GM19023 (cell line): ENCODE measurements around the gene STK39.

Experiments used
- ATAC-seq: cut with Tn5 transposase; IDR thresholded peaks from one replicate; pipeline ENCODE4 v1.9.1; 2021; ENCODE audit warnings: mild to moderate bottlenecking, moderate library complexity; ENCODE audit not compliant: unreplicated experiment

STK39 gene

DNA sequence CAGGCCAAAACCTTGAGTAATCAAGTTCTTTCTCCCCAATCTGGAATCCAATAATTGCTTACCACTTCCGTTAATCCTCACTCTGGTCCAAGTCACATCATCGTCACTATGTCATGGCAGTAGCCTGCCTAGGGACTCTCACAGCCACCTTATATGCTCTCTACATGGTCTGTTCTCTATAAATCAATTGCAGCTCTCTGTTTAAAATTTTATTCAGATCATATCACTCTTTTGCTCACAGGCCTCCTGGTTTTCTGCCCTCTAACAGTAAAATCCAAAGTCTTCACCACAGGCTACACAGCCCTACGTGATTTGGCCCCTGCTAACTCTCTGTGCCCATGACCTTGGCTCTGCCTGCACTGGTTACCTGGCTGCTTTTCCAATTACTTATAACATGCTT, 188.7 kb downstream of the STK39 start:
- ATAC-seq = no peak

DNA sequence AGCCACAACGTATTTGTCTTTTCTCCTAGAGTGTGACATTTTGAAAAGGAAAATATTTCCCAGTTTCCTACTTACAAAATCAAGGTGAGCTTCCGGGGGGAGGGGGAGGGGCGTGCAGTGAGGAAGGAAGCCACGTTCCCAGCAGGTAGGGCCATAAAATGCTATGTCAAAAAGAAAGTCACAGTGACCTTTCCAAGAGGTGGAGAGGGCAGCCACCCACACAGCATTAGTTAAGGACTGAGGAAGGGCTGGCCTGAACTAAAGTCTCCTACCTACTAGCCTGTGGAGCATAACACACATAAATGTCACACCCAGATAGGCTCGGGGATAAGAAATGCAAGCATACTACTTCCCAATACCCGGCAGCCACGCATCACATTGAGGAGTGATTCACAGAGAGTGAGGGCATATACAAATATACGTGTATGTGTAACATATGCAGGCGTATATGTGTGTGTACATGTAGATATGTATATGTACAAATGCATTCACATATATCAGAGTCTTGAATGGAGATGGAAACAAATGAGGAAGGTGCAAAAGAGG, 191.1 kb downstream of the STK39 start:
- no peak for ATAC-seq

DNA sequence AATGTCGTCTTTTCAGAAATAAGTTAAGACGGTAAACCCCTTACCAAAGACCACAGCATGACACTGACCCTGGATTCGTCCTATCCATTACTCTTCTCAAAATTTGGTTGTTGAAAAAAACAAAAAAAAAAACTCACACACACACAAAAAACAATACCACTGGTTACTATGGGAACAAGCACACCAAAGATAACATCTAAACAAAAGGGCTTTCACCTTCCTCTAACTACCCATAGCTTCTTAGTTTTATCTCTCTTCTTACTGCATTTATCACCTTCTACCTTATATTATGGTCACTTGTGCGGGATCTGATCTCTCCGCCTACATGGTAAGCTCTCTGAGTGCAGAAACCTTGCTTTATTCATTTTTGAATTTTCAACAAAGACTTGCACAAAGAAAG, 192.7 kb downstream of the STK39 start:
- ATAC-seq = no peak

DNA sequence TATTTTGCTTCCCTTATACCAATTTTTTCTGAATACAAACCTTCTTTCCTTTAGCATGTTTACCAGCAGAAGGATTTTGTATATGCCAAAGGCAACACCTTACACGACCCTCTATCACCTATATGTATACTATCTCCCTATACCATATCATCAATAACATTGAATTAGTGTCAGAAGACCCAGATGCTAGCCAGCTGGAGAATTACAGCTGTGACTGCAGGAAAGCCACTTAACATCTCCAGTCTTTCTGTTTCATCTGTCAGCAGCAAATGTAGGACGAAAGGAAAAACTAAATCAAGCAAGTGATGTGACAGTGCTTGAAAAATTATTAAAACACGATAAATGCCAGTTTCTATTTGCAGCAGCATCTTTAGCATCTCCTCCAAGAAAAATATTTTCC, 193.7 kb downstream of the STK39 start:
- ATAC-seq = no peak

DNA sequence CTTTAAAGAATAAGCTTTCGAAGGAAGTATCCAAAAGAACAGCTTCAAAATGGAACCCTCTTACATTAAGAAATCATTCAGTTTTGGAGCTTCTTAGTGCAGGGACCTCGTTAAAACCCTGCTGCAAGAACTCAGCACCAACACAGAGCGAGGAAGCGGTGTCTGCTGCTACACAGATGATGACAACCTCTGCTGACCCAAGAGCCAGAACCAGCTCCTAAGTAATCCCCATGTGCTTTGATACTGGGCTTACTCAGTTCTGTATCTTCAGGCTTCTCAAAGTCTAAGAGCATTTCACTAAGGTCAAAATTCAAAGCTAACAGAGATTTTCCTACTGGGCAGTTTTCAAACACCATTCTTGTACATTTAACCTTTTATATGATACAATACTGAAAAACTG, 194.6 kb downstream of the STK39 start:
- ATAC-seq = no peak

DNA sequence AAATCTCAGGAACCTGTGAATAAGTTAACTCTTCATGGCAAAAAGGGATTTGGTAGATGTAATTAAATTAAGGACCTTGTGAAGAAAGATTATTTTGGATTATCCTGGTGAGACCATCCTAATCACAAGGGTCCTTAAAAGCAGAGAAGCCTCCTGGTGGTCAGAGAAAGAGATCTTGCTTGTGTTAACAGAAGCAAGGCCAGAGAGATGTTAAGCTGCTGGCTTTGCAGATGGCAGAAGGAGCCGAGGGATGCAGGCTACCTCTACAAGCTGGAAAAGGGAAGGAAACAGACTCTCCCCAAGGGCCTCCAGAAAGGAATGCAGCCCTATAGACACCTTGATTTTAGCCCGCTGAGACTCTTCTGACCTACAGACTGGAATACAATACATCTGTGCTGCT, 197.0 kb downstream of the STK39 start:
- no peak for ATAC-seq

DNA sequence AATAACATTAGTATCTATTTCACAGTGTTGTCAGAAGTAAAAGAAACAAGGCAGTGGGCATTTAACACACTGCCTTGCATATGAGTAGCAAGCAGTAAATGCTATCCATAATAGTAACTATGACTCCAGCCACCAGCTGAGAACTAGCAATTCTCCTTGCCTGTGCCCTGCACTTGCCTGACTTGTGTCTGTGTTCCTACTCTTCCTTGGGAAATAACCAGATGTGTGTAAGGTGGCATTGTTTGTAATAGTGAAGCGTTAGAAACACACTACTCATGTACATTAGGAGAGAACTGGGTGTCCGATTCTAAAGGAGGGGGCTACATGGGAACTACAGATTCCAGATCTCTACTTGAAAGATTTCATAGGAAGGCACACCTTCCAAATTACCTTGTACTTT, 197.8 kb downstream of the STK39 start:
- ATAC-seq = no peak

DNA sequence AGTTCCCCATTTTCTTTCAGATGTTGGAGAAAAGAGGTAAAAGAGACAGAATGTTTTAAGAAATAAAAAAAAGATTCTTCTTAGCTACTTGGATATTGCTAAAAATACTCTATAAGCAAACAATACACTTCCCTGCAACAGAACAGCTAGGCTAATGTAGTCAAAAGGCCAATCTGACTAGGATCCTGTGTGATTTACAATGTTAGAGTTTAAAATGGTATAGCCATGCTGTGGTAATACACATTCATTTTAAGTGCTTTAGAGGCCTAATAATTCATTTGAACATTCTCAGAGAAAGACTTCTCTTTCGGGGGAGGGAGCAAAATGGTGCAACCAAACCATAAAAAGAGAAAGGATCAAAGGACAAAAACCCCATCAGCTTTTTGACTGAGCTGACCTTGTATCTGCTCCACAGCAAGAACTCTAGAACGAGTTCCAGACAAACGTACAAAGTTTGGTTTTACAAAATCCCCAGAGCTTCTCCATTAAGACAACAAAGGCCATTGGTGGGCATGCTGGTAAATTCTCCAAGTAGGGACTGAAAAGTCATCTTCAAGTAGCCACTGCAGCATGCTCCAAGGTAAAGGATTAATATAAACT, 200.2 kb downstream of the STK39 start:
- no peak for ATAC-seq

DNA sequence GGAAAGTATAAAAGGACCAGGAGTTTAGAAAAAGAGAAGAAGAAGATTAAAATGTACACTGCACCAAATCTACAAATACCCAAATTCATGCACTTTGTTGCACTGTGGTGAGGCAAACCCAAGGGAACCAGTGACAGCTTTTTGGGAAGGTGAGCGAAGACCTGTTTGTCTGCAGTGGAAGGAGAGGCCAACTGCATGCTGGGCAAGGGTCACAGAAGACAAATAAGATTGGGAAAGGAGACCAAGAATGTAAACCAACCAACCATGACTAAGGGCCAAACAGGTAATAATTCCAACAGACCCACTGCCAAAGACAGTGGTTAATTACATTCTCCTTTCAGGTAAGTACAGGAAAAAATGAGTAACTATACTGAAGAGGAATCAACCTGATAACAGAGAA, 202.8 kb downstream of the STK39 start:
- no peak for ATAC-seq

DNA sequence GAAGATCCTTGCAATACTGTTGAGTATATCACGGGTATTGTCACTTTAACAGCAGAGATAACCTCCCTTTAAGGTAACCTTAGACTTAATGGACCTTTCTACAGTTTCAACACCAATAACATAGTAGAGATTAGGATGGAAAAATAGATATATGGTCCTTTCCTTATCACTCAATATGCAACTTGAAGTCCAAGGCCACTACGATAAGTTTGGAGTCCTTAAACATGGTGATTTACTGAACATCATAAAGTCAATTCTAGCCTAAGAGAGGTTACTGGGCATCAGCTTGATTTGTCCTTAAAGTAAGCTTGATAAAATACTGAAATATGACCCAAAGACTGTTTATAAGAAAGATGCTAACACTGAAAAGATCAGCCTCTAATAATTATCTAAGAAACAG, 203.2 kb downstream of the STK39 start:
- no peak for ATAC-seq

DNA sequence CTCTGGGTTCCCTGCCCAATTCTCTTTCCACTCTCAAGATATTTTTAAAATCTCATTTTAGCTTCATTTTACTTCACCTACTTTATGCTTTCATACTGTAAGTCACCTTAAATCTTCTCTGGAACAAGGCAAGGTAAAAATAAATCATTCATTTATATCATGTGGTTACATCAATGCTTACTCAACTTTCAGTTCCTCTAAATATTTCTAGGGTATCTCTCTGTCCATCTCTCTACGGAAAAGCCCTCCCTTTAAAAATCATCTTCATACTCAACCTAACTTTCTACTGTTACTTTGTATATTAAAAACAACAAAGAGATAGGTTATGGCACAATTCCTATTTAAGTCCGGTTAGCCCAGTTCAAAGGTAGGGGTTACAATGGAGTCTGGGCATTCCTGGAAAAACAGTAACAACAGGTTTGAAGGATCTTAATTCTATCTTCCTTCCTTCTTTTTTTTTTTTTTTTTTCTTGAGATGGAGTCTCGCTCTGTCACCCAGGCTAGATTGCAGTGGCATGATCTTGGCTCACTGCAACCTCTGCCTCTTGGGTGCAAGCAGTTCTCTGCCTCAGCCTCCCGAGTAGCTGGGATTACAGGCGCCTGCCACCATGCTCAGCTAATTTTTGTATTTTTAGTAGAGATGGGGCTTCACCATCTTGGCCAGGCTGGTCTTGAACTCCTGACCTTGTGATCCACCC, 205.1 kb downstream of the STK39 start:
- ATAC-seq = peak; percentile 81

DNA sequence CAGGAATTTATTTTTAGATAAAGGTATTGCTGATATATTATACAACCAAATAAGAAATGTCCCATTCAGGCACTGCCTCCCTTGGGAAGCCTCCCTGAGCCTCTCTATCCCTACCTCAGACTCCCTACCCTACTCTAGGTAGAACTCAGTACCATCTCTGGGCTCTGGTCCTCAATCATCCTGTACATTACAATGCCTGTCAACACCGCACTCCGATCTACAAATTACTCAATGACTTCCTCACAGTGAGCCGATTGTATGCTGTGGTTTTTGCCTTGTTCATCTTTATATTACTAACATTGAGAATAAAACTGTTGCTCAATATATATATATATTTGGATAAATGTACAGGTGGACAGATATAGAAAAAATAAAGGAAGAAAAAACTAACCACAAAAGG, 207.5 kb downstream of the STK39 start:
- ATAC-seq = no peak

DNA sequence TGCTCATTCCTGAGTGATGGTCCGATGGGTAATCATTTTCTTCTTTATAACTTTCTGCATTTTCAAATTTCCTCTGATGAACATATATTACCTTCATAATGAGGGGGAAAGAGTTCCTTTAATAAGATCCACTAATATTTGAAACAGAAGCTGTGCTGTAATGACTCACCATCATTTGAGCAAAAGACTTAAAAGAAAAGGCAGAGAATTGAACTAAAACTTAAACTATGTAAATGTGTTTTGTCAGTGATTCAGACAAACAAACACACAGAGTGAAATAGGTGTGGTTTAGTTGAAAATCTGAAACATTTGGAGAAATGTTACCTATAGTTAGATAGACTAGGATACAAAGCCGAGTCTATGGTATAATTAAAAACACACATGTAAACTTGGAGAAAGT, 209.6 kb downstream of the STK39 start:
- no peak for ATAC-seq

DNA sequence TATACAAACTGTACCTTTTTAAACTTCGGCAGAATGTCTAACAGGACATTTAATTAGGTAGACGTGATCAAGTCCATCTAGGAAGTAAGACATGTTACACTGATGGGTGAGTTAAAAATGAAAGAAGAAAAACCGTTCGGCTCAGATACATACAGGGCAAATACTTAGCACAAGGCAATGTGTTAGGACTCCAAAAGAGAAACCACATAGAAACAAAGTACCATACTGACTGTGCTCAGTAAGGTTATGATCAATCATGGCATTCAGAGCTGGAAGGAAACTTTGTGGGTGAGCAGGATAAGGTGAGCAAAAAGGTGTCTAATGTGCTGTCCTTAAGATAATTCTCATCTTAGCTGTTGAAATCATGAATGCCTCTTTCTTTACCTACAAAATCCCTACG, 211.9 kb downstream of the STK39 start:
- ATAC-seq = peak; percentile 59

DNA sequence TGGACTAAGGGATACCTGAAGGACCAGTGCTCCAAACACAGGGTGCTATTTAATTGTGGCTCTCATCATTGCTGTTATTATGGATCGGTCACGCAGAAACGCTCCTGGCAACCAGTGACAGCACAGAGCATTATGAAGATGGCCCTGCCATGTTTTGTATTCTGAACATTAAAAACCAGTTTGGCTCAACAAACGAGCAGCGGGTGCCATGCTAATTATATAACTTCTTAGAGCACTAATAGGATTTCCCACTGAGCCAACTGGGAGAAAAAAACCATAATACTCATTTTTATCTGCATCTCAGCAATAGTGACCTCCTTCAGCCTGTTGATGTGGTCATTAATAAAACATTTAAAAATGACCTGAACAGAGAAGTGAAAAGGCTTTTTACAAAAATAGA, 212.8 kb downstream of the STK39 start:
- ATAC-seq = no peak

DNA sequence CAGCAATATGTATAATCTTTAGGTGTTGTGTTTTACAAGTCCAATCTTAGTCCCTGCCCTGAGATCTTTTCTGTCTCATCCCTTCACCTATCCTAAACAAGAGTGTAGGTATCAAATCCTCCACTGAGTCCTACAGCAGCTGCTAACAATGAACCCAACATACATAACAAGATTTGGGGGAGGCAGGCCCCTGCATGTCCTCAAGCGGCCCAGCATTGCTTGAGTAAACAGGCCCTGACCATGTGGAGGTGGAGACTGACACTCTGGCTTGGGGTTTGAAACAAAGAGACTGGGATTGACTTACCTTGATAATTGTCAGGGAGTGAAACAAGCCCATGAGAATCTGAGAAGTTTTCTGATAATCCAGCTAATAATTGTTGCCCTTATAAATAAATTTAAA, 213.4 kb downstream of the STK39 start:
- no peak for ATAC-seq

DNA sequence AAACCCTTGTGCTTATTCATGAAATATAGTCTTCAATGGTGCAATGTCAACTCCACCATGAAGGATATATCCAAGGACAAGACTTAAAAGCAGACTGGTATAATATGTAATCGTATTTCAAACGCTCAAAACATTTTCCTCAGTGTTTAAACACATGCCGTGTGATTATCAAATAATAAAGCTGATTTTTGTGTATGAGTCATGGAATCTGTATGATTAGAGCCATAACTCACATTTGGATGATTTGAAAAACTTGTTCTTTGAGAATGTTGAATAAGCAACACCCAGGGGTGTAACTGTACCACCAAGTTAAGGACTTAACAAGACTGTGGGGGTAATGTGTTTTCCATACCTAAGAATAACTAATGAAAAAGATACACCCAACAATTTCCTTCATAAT, 215.3 kb downstream of the STK39 start:
- no peak for ATAC-seq

DNA sequence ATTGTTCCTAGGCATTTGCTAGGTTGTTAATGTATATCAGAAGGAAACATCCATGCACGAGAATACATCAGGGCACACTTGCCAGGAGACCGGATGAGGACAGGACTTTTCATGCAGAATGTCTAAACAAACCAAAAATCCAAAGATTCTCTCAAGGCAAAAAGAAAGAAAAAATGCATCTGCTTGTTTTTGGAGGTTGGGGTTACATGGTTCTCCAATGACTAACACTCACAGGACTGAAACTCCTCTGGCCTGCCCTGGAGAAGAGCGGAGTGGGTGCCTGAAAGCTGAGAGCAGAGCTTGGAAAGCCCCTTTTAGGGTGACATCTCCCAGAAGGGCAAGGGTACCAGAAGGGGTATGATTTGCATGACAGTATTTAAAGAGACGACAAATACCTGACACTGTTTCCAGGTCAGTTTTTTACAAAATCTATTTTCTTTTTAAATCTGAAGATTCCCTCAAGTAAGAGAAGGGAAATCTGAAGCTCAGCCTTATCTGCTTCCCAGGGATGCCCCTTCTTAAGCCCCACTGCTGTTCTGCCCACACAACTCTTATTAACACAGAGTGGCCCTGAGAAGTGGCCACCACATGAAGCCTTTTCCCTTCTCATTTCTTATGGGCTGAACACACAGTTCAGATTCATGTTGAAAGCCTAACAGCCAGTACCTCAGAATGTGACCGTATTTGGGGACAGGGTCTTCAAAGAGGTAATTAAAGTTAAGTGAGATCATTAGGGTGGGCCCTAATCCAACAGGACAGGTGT, 216.4 kb downstream of the STK39 start:
- peak; percentile 88 for ATAC-seq

DNA sequence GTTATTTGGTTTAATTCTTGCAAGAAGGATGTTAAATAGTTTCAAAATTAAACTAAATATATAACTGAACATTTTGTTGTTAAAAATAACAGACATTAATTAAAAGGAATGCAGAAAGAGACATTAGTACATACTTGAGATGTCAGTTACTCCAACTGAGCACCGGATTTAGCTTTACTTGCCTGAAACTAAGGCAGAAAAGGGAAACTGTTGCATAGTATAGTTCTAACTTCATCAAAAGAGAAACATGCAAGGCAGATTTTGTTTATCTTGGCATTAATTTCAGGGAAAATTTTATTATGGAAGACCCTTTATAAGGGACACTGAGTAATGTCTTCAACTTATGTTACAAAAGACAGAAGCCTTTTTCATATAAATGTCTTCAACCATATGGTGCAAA, 218.3 kb downstream of the STK39 start:
- ATAC-seq = no peak

DNA sequence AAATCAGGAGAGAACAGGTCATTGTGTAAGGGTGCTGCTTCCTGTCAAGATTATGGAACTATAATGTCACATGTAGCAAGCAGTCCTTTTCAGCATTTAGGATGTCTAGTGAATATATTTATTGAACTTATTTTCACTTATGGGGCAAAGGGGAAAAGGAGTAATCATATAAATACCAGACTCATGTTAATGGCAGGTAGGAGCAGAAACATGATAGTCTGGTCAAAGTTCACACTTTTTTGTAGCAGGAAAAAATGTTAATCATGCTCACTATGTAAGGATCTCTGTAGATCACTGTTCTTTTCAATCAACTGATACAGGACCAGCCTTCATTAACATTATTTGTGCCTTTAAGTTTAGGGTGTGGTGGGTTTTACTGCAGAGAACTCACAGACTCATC, 219.0 kb downstream of the STK39 start:
- no peak for ATAC-seq

DNA sequence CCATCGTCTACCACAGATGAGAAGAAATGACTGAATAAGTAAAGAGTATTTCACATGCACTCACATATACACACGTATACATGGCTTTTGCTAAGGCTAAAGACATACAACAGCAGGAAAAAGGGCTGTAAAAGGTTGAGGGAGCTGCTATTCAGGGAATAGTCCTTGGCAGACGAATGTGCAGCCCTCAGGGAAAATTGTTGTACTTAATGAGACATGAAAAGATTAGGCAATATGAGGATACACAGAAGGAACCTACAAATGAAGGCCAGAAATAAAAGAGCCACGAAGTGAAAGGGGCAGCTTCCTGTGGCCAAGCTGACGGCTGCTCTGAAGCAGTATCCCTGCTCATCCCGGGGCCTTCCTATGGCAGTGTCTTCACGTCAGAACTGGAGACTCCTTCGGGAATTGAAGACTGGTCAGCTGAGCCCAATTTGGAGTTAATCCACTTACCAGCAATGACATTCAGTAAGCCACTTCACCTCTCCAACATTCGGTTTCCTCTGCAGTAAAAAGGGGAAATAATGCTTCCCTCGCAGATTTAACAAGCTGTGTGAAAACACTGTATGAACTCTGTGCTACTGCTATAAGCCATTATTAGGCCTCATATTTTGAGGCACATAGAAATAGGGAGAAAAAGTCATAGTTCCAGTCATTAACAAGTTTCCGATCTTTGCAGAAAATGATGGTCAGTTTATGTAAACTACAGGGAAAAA, 221.8 kb downstream of the STK39 start:
- ATAC-seq = no peak
